ENCODE results near the gene CASKIN1. TPM values are rescaled to one million over a fixed set of nuclear protein-coding genes. Genes with fewer than 3 reads are reported as not detected.

The CASKIN1 gene
- total and polyA plus RNA-seq, 4 donors = under 0.01 to 0.17 (median 0.09) TPM; not detected in 1

- TF ChIP-seq GABPA (IDR thresholded peaks at IDR 0.05 in 1 of 2, conservative IDR thresholded peaks at IDR 0.05 in 1 of 2) (no peak), YY1 (IDR thresholded peaks at IDR 0.05) (no peak), TAF1 (conservative IDR thresholded peaks at IDR 0.05) (no peak), FOXA1 (IDR thresholded peaks at IDR 0.05) (no peak), ATF3 (IDR thresholded peaks at IDR 0.05) (no peak), SP1 (IDR thresholded peaks at IDR 0.05) (no peak), JUND (IDR thresholded peaks at IDR 0.05) (no peak), RXRA (IDR thresholded peaks at IDR 0.05) (no peak), EGR1 (IDR thresholded peaks at IDR 0.05; ENCODE audit: low read depth in 2 of 2) (no peak)
- TF ChIP-seq, protein P1, sequence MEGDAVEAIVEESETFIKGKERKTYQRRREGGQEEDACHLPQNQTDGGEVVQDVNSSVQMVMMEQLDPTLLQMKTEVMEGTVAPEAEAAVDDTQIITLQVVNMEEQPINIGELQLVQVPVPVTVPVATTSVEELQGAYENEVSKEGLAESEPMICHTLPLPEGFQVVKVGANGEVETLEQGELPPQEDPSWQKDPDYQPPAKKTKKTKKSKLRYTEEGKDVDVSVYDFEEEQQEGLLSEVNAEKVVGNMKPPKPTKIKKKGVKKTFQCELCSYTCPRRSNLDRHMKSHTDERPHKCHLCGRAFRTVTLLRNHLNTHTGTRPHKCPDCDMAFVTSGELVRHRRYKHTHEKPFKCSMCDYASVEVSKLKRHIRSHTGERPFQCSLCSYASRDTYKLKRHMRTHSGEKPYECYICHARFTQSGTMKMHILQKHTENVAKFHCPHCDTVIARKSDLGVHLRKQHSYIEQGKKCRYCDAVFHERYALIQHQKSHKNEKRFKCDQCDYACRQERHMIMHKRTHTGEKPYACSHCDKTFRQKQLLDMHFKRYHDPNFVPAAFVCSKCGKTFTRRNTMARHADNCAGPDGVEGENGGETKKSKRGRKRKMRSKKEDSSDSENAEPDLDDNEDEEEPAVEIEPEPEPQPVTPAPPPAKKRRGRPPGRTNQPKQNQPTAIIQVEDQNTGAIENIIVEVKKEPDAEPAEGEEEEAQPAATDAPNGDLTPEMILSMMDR (IDR thresholded peaks at IDR 0.05; ENCODE audit: low read depth, low read length, missing input control) = no peak
These were observed 40.7 kb upstream of the CASKIN1 start (continued) for GRCh38 chr16:2237102-2237482.

DNA sequence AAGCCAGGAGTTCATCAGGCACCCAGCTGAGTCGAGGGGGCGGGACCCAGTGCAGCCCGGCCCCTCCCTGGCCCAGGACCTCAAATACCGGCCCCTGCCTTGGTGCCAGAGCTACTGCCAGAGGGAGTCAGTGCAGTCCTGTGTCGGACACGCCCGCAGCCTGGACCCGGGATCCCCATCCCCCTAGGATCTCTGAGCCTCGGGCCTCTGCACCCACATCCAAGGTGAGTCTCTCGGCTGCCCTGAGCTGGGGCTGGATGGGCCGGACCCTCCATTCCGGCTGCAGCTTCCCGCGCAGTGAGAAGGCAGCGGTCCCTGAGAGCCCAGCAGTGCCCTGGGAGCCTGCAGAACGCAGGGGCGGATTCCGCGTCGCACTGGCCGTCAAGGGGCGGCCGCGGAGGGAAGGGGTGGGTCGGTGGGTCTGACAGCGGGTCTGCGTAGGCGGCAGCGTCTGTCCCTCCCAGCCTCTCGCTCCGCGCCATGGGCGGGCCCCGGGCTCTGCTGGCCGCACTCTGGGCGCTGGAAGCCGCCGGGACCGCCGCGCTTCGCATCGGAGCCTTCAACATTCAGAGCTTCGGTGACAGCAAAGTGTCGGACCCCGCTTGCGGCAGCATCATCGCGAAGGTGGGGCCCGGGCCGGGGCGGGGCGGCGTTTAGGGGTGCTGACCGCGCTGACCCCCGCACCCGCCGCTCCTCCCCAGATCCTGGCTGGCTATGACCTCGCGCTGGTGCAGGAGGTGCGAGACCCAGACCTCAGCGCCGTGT is 40.1 kb upstream of the CASKIN1 start, which contains the start of gene DNASE1L2:
DNASE1L2 (plus strand) TSS at position 108 of the 765 bp plus-strand sequence; CDS start at position 481, 373 bp downstream.
- Histone ChIP-seq H3K27ac (ENCODE audit: low read depth in 1 of 2, low read length in 2 of 2) (no peak within 1 kb of the TSS), H3K9ac (ENCODE audit: low read depth in 1 of 2, low read length in 2 of 2) (no peak within 1 kb of the TSS), H3K36me3 (ENCODE audit: control insufficient read depth in 4 of 4, insufficient read depth in 3 of 4, low read depth in 1 of 4, low read length in 3 of 4) (peaks cover 0 to 41% (median 19%) of the 10 kb centered on the region in 4 donors), H3K4me1 (ENCODE audit: control insufficient read depth in 4 of 4, insufficient read depth in 4 of 4, low read length in 3 of 4) (peaks cover 0 to 14% (median 11%) of the 10 kb centered on the region in 4 donors), H3K4me3 (ENCODE audit: low read depth in 1 of 3, low read length in 3 of 3) (no peak within 1 kb of the TSS), H3K9me3 (ENCODE audit: control insufficient read depth in 4 of 4, low read length in 3 of 4) (no peaks in the 10 kb centered on the region), H3K27me3 (ENCODE audit: control insufficient read depth in 4 of 4, insufficient read depth in 4 of 4, low read length in 3 of 4) (no peaks in the 10 kb centered on the region)
- no peak for DNase-seq (ENCODE audit: low spot score)
- TF ChIP-seq GABPA (IDR thresholded peaks at IDR 0.05 in 1 of 2, conservative IDR thresholded peaks at IDR 0.05 in 1 of 2) (no peak), NR2F2 (IDR thresholded peaks at IDR 0.05) (no peak), RXRA (IDR thresholded peaks at IDR 0.05) (no peak), HNF4A (conservative IDR thresholded peaks at IDR 0.05) (no peak), TAF1 (conservative IDR thresholded peaks at IDR 0.05) (no peak), JUND (IDR thresholded peaks at IDR 0.05) (no peak), RAD21 (IDR thresholded peaks at IDR 0.05) (no peak), YY1 (IDR thresholded peaks at IDR 0.05) (no peak), FOXA2 (IDR thresholded peaks at IDR 0.05) (no peak), ATF3 (IDR thresholded peaks at IDR 0.05) (no peak), SP1 (IDR thresholded peaks at IDR 0.05) (no peak)
- TF ChIP-seq, protein P1 (IDR thresholded peaks at IDR 0.05; ENCODE audit: low read depth, low read length, missing input control) = no peak
- TF ChIP-seq, protein P2, sequence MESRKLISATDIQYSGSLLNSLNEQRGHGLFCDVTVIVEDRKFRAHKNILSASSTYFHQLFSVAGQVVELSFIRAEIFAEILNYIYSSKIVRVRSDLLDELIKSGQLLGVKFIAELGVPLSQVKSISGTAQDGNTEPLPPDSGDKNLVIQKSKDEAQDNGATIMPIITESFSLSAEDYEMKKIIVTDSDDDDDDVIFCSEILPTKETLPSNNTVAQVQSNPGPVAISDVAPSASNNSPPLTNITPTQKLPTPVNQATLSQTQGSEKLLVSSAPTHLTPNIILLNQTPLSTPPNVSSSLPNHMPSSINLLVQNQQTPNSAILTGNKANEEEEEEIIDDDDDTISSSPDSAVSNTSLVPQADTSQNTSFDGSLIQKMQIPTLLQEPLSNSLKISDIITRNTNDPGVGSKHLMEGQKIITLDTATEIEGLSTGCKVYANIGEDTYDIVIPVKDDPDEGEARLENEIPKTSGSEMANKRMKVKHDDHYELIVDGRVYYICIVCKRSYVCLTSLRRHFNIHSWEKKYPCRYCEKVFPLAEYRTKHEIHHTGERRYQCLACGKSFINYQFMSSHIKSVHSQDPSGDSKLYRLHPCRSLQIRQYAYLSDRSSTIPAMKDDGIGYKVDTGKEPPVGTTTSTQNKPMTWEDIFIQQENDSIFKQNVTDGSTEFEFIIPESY (IDR thresholded peaks at IDR 0.05) = no peak
- 10% methylated on average over 64 of the region's 64 CpGs for WGBS
